ENCODE data around the gene ADORA3. TPM values are rescaled to one million over a fixed set of nuclear protein-coding genes. Genes with fewer than 3 reads are reported as not detected.

ADORA3 gene
- total and polyA plus RNA-seq, 12 donors = 0.17 to 4.7 (median 1.9) TPM; not detected in 2

- no peaks in the 10 kb centered on the region for H3K27me3 ChIP-seq
- H3K4me3 ChIP-seq = no peak overlapping the region
- H3K9me3 ChIP-seq = no peaks in the 10 kb centered on the region
- H3K4me1 ChIP-seq = peaks cover 2 to 62% (median 35%) of the 10 kb centered on the region in 9 donors
- TF ChIP-seq, protein P1, sequence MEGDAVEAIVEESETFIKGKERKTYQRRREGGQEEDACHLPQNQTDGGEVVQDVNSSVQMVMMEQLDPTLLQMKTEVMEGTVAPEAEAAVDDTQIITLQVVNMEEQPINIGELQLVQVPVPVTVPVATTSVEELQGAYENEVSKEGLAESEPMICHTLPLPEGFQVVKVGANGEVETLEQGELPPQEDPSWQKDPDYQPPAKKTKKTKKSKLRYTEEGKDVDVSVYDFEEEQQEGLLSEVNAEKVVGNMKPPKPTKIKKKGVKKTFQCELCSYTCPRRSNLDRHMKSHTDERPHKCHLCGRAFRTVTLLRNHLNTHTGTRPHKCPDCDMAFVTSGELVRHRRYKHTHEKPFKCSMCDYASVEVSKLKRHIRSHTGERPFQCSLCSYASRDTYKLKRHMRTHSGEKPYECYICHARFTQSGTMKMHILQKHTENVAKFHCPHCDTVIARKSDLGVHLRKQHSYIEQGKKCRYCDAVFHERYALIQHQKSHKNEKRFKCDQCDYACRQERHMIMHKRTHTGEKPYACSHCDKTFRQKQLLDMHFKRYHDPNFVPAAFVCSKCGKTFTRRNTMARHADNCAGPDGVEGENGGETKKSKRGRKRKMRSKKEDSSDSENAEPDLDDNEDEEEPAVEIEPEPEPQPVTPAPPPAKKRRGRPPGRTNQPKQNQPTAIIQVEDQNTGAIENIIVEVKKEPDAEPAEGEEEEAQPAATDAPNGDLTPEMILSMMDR (IDR thresholded peaks at IDR 0.05) = no peak
- DNase-seq = peak in 1 of 2 donors; percentile 49
- intact Hi-C loops (cut with DNase I) = loop anchor here in 1 of 10 donors (10.0 kb wide), 1 partner anchor 894 kb away; no protein-coding TSS in a partner anchor
- WGBS, 2 donors = 51 to 58% methylated on average over 3 of the region's 3 CpGs
- peak overlapping the region in 5 of 10 donors; percentile 3 to 93 (median 29) for H3K27ac ChIP-seq
- peak in 7 of 8 donors; percentile 26 to 74 (median 58) for ATAC-seq
- peaks cover 0 to 67% (median 19%) of the 10 kb centered on the region in 9 donors for H3K36me3 ChIP-seq
Measured at GRCh38 chr1:111471012-111471411, 32.4 kb downstream of the ADORA3 start.

DNA sequence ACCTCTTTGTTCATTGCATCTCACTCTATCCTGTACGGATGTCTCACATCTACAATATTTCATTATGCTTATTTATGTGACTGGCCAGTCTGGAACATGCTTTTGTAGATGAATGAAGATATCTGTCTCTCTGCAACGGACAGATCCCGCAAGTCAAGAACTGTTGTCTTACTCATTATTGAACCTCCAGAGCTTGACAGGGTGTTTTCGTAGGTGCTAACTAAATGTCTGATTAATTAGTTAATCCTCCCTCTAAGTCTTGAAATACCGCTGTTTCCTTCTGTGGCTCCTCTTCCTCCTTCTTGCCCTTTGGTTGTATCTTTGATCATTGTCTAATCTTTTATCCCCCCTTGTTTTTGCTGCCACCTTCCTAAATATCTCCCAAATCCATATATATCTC, 32.8 kb downstream of the ADORA3 start:
- 90% methylated on average over 5 of the region's 5 CpGs for WGBS, 2 donors
- no peak for DNase-seq
- Histone ChIP-seq H3K27ac (peak overlapping the region in 5 of 10 donors; percentile 3 to 93 (median 11)), H3K4me3 (no peak overlapping the region), H3K27me3 (no peaks in the 10 kb centered on the region), H3K36me3 (peaks cover 0 to 71% (median 21%) of the 10 kb centered on the region in 9 donors), H3K4me1 (peaks cover 2 to 58% (median 31%) of the 10 kb centered on the region in 9 donors), H3K9me3 (no peaks in the 10 kb centered on the region)
- intact Hi-C loops (cut with DNase I) = loop anchor here in 1 of 10 donors (10.0 kb wide), 1 partner anchor 894 kb away; no protein-coding TSS in a partner anchor
- TF ChIP-seq, protein P1 (IDR thresholded peaks at IDR 0.05) = no peak
- ATAC-seq = no peak

DNA sequence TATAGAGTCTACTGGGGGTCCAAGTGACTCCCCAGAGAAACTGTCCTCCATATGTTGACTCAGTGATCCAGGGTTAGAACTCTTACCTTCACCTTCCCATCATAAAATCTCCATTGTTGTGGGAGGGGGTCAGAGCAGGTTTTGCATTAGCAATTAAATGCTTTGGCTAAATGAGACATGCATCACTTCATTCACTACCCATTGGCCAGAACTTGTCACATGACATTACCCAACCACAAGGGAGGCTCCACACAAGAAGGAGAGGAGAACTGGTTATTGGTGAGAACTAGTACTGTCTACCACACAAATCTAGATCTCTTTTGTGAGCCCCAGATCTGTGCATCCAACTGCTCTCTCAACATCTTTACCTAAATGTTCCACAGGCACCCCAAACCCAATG, 33.9 kb downstream of the ADORA3 start:
- Histone ChIP-seq H3K4me3 (no peak overlapping the region), H3K9me3 (no peaks in the 10 kb centered on the region), H3K4me1 (peaks cover 2 to 48% (median 22%) of the 10 kb centered on the region in 9 donors), H3K36me3 (peaks cover 0 to 81% (median 21%) of the 10 kb centered on the region in 9 donors), H3K27ac (peak overlapping the region in 1 of 10 donors; percentile 93), H3K27me3 (no peaks in the 10 kb centered on the region)
- intact Hi-C loops (cut with DNase I) = no loop called here
- no peak for ATAC-seq
- TF ChIP-seq, protein P1 (IDR thresholded peaks at IDR 0.05) = no peak
- DNase-seq = no peak

DNA sequence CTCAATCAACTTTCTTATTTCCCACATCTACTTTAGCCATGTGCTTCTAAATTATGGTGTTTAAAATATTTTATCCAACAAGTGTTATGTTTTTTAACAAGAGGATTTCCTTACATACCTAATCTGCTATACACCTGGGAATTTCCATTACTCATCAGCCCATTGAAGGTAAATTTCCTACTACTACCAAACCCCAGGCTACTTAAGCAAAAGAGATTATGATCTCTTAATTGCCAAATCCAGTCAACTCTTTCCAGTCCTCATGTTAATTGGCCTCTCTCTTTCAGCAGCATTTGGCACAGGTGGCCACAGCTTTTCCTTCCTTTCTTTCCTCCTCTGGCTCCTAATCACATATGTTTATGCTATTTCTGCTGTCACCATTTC, 34.7 kb downstream of the ADORA3 start:
- ATAC-seq (no peak), DNase-seq (no peak)
- no peaks in the 10 kb centered on the region for H3K27me3 ChIP-seq
- H3K36me3 ChIP-seq = peaks cover 0 to 89% (median 21%) of the 10 kb centered on the region in 9 donors
- TF ChIP-seq, protein P1 (IDR thresholded peaks at IDR 0.05) = no peak
- intact Hi-C loops (cut with DNase I) = no loop called here
- no peak overlapping the region for H3K4me3 ChIP-seq
- peaks cover 0 to 39% (median 13%) of the 10 kb centered on the region in 9 donors for H3K4me1 ChIP-seq
- peak overlapping the region in 3 of 10 donors; percentile 16 to 68 (median 63) for H3K27ac ChIP-seq
- H3K9me3 ChIP-seq = no peaks in the 10 kb centered on the region

All from heart right ventricle (tissue), 16 donors.